GM12874 (cell line): ENCODE data around the gene LIN28A.

Experiments
- TF ChIP-seq, protein P1 (sequence below): IDR thresholded peaks from 2 replicates; pipeline ENCODE4 v1.5.1; 2011; ENCODE audit warnings: low read depth, mild to moderate bottlenecking, control low read depth, low read length, moderate library complexity; ENCODE audit not compliant: insufficient read depth

The LIN28A gene

DNA sequence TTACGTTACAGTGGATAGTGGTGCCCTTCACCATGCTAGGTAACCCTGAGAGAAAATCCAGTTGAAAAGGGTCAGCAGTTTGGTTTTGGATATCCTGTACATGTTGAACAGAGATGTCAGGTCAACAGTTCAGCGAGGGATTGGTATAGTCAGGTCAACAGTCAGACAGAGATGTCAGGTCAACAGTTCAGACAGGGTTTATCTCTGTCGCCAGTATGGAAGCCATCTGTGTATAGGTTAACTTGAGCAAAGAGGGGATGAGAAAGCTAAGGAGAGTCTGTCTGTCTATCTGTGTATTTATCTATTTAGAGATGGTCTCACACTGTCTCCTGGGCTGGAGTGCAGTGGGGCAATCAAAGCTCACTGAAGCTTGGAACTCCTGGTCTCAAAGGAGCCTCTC, 39.3 kb downstream of the LIN28A start:
- TF ChIP-seq, protein P1, sequence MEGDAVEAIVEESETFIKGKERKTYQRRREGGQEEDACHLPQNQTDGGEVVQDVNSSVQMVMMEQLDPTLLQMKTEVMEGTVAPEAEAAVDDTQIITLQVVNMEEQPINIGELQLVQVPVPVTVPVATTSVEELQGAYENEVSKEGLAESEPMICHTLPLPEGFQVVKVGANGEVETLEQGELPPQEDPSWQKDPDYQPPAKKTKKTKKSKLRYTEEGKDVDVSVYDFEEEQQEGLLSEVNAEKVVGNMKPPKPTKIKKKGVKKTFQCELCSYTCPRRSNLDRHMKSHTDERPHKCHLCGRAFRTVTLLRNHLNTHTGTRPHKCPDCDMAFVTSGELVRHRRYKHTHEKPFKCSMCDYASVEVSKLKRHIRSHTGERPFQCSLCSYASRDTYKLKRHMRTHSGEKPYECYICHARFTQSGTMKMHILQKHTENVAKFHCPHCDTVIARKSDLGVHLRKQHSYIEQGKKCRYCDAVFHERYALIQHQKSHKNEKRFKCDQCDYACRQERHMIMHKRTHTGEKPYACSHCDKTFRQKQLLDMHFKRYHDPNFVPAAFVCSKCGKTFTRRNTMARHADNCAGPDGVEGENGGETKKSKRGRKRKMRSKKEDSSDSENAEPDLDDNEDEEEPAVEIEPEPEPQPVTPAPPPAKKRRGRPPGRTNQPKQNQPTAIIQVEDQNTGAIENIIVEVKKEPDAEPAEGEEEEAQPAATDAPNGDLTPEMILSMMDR, result no peak

DNA sequence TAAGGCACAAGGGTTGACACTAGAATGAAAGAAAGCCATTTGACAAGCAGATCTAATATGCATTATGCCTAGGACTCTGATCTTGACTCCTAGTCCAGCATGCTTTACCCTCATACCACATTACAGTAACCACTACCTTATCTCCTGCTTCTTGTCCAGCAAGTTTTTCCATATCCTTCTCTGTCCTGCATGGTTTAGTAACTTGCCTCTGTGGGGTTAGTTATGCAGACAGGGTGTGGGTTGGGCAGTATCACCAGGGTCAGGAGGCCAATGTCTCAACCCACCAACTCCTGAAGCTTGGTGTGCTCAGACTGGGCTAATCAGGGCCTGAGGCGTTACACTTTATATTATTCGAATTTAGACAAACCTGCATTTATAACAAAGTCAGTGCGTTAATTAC, 40.3 kb downstream of the LIN28A start:
- TF ChIP-seq, protein P1, result no peak

DNA sequence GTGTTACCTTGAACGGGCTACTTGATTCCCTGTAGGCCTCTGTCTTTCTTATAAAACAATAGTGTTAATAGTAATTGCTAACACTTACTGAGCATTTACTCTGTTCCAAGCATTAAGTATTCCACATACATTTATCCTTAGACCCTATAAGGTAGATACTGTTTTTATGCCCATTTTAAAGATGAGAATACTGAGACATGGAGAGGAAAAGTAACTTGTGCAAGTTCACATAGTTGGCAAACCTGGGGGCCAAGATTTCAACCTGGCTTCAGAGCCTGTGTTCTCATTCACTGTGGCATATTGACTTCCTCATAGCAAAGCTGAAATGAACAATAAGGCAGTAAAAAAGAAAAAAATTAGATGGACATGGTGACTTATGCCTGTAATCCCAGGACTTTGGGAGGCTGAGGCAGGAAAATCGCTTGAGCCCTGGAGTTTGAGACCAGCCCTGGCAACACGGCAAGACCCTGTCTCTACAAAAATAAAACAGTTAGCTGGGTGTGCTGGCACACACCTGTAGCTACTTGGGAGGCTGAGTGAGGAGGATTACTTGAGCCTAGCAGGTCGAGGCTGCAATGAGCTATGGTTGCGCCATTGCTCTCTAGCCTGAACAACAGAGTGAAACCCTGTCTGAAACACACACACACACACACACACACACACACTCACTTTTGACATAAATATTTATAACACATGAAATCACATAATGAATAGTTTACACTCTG, 42.0 kb downstream of the LIN28A start:
- TF ChIP-seq, protein P1, result no peak

DNA sequence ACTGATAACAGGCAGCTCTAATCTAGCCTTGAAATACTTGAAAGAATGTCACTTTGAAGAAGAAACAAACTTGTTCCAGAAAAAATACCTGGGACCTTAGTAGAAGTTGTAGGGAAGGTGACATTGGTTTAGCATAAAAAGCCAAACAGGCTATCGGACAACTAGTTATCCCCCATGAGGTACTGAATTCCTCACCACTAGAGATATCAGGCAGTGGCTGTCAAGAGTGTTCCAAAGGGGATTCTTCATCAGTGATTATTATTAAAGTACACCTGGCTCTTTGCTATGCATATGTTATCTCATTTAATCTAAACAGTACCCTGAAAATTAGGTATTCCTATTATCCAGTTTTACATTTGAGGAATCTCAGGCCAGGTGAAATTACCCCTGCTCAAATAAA, 48.5 kb downstream of the LIN28A start:
- TF ChIP-seq, protein P1, result no peak

DNA sequence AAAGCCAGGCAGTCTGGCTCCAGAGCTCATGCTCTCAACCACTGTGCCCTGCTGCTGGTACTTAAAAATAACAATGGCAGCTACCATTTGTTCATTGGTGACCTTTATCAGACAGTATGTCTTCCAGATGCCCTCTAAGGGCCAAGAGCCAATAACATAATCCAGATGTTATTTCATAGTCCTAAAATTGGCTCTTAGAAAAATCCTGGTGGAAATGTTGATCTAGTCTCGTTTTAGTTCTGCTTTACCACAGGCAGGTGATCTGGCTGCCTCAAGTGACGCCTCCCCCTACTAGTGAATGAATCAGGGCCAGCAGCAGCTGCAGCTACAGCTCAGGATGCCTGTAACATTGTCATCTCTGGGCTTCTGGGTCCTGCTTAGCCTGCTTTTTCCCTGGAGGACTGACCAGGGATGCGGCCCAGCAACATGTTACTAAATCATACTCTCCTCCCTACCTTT, 49.0 kb downstream of the LIN28A start:
- TF ChIP-seq, protein P1, result no peak

DNA sequence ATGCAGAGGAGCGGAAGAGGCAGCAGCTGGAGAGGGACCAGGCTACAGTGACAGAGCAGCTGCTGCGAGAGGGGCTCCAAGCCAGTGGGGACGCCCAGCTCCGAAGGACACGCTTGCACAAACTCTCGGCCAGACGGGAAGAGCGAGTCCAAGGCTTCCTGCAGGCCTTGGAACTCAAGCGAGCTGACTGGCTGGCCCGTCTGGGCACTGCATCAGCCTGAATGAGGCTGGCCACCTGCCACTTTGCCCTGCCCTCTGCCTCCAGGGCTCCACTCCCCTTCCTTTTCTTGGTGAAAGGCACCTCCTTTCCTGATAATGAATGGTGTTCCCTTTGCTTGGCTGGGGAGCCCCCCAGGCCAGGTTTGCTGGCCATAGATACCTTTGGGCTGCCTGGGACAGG, 58.3 kb downstream of the LIN28A start:
- TF ChIP-seq, protein P1, result no peak

DNA sequence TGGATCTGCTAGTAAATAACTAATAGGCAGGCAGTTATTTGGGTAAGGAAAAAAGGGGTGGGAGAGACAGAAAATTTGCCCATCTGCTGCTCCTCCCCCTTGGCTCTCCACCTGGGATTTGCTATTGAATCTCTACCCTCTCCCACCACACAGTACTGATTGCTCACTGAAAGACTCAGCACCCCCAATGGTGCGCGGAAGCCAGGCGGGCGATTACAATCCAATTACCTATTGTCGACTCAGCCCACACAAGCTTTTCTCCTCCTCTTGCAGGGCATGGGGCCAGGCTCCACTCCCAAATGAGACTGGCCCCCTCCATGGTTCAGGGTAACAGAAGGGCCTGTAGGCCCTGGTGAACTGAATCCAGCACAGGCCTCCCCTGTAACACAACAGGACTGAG, 58.9 kb downstream of the LIN28A start:
- TF ChIP-seq, protein P1, result no peak
